HCT116 (cell line): Measurements from ENCODE around the gene FBXW2.

Experiments
- CTCF ChIP-seq, 3 experiments: fragments of 200-600 bp in 1 of 3; sonication (generic) in 1 of 3; IDR thresholded peaks in 2 of 3; conservative IDR thresholded peaks in 1 of 3; 2 replicates each; pipeline ENCODE4 v1.5.1; 2012 to 2017; ENCODE audit warnings: low read depth in 2 of 3, low read length in 2 of 3, antibody characterized with exemption in 1 of 3, borderline replicate concordance in 1 of 3, control low read depth in 1 of 3, mild to moderate bottlenecking in 1 of 3, mixed read lengths in 1 of 3, mixed run types in 1 of 3, moderate library complexity in 1 of 3; ENCODE audit not compliant: insufficient read depth in 1 of 3
- EZH2phosphoT487 ChIP-seq: fragments of 200-600 bp; IDR thresholded peaks from 2 replicates; pipeline ENCODE4 v1.6.1; 2018; ENCODE audit warnings: antibody characterized with exemption, borderline replicate concordance
- POLR2A ChIP-seq: IDR thresholded peaks from 2 replicates; pipeline ENCODE4 v1.7.0; 2011; ENCODE audit warnings: borderline replicate concordance; ENCODE audit not compliant: insufficient read depth, insufficient read length; ENCODE audit errors: extremely low read depth

GRCh38 chr9:120715389-120715924, 77.8 kb downstream of the FBXW2 start:
- no peak for TF ChIP-seq POLR2A
- no peak for TF ChIP-seq CTCF (IDR thresholded peaks at IDR 0.05 in 2 of 3, conservative IDR thresholded peaks at IDR 0.05 in 1 of 3; ENCODE audit: borderline replicate concordance in 1 of 3, insufficient read depth in 1 of 3, low read depth in 2 of 3, low read length in 2 of 3)
- TF ChIP-seq EZH2phosphoT487 = no peak
